K562 (cell line): ENCODE measurements around the gene NCOA4. TPM values are rescaled to one million over a fixed set of nuclear protein-coding genes. Genes with fewer than 3 reads are reported as not detected.

Source experiments
- ATF3 ChIP-seq, 2 experiments: fragments of 450-650 bp in 1 of 2; sonication (generic) in 1 of 2; formaldehyde crosslinking in 1 of 2; IDR thresholded peaks in 1 of 2; conservative IDR thresholded peaks in 1 of 2; 2 replicates each; pipeline versions ENCODE4 v1.6.1 to v1.8.1; 2016 to 2023; ENCODE audit warnings: mild to moderate bottlenecking in 2 of 2, moderate library complexity in 2 of 2, inconsistent platforms in 1 of 2, missing genetic modification reagents in 1 of 2
- BRCA1 ChIP-seq, 2 experiments: fragments of 450-650 bp in 1 of 2; sonication (generic) in 1 of 2; formaldehyde crosslinking in 1 of 2; IDR thresholded peaks; 2 replicates each; pipeline versions ENCODE4 v1.5.0 to v1.6.1; 2017 to 2020; ENCODE audit warnings: mild to moderate bottlenecking in 1 of 2, missing genetic modification reagents in 1 of 2
- CBFA2T2 ChIP-seq: fragments of 450-650 bp; conservative IDR thresholded peaks from 2 replicates; pipeline ENCODE4 v1.6.1; 2017; ENCODE audit warnings: mild to moderate bottlenecking
- KLF16 ChIP-seq: IDR thresholded peaks from 2 replicates; pipeline ENCODE4 v1.6.1; 2016; ENCODE audit warnings: antibody characterized with exemption
- SMAD4 ChIP-seq: fragments of 250-450 bp; sonication (Bioruptor Pico); conservative IDR thresholded peaks from 2 replicates; pipeline ENCODE4 v1.8.0; 2021; ENCODE audit warnings: inconsistent platforms, mild to moderate bottlenecking, moderate library complexity
- SREBF1 ChIP-seq: fragments of 150-350 bp; IDR thresholded peaks from 2 replicates; pipeline ENCODE4 v1.6.1; 2014; ENCODE audit warnings: antibody characterized with exemption, low read depth, low read length, borderline replicate concordance
- TCF3 ChIP-seq: sonication (generic); formaldehyde crosslinking; IDR thresholded peaks from 2 replicates; pipeline ENCODE4 v1.4.0; 2020; ENCODE audit warnings: mild to moderate bottlenecking, missing genetic modification reagents
- TSHZ1 ChIP-seq: fragments of 250-450 bp; sonication (Bioruptor Pico); IDR thresholded peaks from 2 replicates; pipeline ENCODE4 v1.4.0; 2020; ENCODE audit warnings: mild to moderate bottlenecking, moderate library complexity
- ZNF140 ChIP-seq: fragments of 250-450 bp; sonication (Bioruptor Pico); IDR thresholded peaks from 2 replicates; pipeline ENCODE4 v1.8.0; 2021; ENCODE audit warnings: moderate library complexity, mild to moderate bottlenecking, inconsistent platforms
- ZNF174 ChIP-seq: fragments of 250-450 bp; sonication (Bioruptor Pico); IDR thresholded peaks from 2 replicates; pipeline ENCODE4 v1.4.0; 2020; ENCODE audit warnings: mild to moderate bottlenecking
- ZNF184 ChIP-seq: sonication (generic); formaldehyde crosslinking; IDR thresholded peaks from 2 replicates; pipeline ENCODE4 v1.5.0; 2020; ENCODE audit warnings: missing genetic modification reagents
- ZNF696 ChIP-seq: fragments of 250-450 bp; sonication (Bioruptor Pico); conservative IDR thresholded peaks from 2 replicates; pipeline ENCODE4 v1.4.0; 2020; ENCODE audit warnings: mild to moderate bottlenecking, moderate library complexity
- polyA plus RNA-seq, 8 experiments: library from polyadenylated mRNA; depleted of rRNA in 4 of 8; stranded (reverse) in 5 of 8; unstranded in 3 of 8; fragments of >200 nt; fragmentation: Nextera tagmentation in 2 of 8; fragmentation: Illumina TruSeq in 1 of 8; extraction: Ambion mirVana in 2 of 8; extraction: Trizol in 1 of 8; gene quantifications; 2 replicates each; pipeline versions ENCODE4 v1.2.1 to v1.2.3, GENCODE V29; 2011 to 2014; ENCODE audit warnings: inconsistent platforms in 1 of 8, missing spikeins in 1 of 8
- total RNA-seq, 7 experiments: library from RNA; depleted of rRNA in 6 of 7; stranded (reverse); fragments of >200 nt in 6 of 7; fragmentation: Illumina TruSeq in 2 of 7; extraction: Trizol in 2 of 7; gene quantifications; 2 replicates each; pipeline versions ENCODE4 v1.2.1 to v1.2.3, GENCODE V29; 2011 to 2021; ENCODE audit warnings: low replicate concordance in 1 of 7
- TF ChIP-seq, protein P1 (sequence below): fragments of 250-450 bp; sonication (Bioruptor Pico); IDR thresholded peaks from 2 replicates; pipeline ENCODE4 v1.5.0; 2021
- TF ChIP-seq, protein P2 (sequence below): sonication (generic); formaldehyde crosslinking; IDR thresholded peaks from 2 replicates; pipeline ENCODE4 v1.9.0; 2022; ENCODE audit warnings: mild to moderate bottlenecking, missing genetic modification reagents
- TF ChIP-seq, protein P3 (sequence below): fragments of 200-800 bp; sonication (Bioruptor generic); IDR thresholded peaks from 2 replicates; pipeline ENCODE4 v1.6.1; 2017; ENCODE audit warnings: missing genetic modification characterization, missing compliant biosample characterization
- TF ChIP-seq, protein P4 (sequence below): fragments of 250-450 bp; sonication (Bioruptor Pico); IDR thresholded peaks from 2 replicates; pipeline ENCODE4 v1.8.0; 2021; ENCODE audit warnings: borderline replicate concordance, mild to moderate bottlenecking, moderate library complexity; ENCODE audit not compliant: poor library complexity, severe bottlenecking
- TF ChIP-seq, protein P5 (sequence below): sonication (generic); formaldehyde crosslinking; IDR thresholded peaks from 2 replicates; pipeline ENCODE4 v1.8.1; 2023; ENCODE audit warnings: mild to moderate bottlenecking, missing genetic modification reagents

Gene NCOA4
- total and polyA plus RNA-seq, 9 of the 15 experiments (the other 6 are each of a cell fraction or from before 2014, with no cell fraction given), result 89.8 to 283 (median 181) TPM

DNA sequence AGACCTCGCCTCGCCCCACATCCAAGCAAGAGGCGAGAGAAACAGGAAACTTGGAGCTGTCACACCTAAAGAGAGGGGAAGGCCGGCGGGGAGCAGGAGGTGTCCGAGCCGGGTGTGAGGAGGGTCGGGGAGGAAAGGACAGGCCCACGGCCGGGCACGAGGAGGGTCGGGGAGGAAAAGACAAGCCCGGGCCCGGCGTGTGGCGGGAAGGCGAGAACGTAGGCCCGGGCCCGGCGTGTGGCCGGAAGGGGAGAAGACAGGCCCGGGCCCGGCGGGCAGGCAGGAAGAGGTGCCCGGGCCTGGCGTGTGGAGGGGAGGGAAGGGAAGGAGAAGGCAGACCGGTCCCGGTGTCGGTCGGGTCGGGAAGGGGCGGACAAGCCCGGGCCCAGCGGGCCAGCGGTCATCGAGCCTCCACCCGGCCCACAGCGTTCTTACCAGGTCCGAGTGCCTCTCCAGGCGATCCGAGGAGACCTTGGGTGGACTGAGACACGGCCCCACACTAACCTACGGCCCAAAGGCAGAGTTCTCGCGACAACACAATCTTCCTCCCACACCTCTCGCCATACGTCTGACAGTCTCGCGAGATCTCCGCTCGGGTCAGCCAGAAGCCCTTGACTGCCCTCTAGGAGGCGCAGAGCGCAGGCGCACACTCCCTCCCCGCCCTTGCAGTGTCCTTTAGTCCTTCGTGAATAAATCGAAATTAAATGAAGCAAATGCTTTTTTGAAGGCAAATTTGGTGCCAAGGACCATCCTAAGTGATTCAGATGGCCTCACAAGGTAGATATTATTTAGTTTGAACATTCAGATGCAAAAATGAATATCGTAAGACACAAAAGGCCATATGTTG is at the start of gene NCOA4 (continued):
- TF ChIP-seq, protein P1, sequence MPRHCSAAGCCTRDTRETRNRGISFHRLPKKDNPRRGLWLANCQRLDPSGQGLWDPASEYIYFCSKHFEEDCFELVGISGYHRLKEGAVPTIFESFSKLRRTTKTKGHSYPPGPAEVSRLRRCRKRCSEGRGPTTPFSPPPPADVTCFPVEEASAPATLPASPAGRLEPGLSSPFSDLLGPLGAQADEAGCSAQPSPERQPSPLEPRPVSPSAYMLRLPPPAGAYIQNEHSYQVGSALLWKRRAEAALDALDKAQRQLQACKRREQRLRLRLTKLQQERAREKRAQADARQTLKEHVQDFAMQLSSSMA (CRISPR knock-in tag), result no peak
- TF ChIP-seq ZNF696 (CRISPR knock-in tag) (no peak), KLF16 (no peak; the same call in 1 of the 2 replicates), BRCA1 (IDR thresholded peaks at IDR 0.05) (no peak), BRCA1 (CRISPR knock-in tag; IDR thresholded peaks at IDR 0.05) (peak; percentile 70; the same call in 1 of the 2 replicates), ZNF184 (no peak), ATF3 (IDR thresholded peaks at IDR 0.05) (no peak), ATF3 (CRISPR knock-in tag; conservative IDR thresholded peaks at IDR 0.05) (no peak), SREBF1 (no peak), ZNF140 (CRISPR knock-in tag) (no peak), CBFA2T2 (no peak), TCF3 (peak; percentile 25; the same call in 1 of the 2 replicates), SMAD4 (peak; percentile 65; the same call in 1 of the 2 replicates), ZNF174 (CRISPR knock-in tag) (no peak), TSHZ1 (CRISPR knock-in tag) (no peak)
- TF ChIP-seq, protein P2, sequence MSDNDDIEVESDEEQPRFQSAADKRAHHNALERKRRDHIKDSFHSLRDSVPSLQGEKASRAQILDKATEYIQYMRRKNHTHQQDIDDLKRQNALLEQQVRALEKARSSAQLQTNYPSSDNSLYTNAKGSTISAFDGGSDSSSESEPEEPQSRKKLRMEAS, result peak; percentile 80
- TF ChIP-seq, protein P3, sequence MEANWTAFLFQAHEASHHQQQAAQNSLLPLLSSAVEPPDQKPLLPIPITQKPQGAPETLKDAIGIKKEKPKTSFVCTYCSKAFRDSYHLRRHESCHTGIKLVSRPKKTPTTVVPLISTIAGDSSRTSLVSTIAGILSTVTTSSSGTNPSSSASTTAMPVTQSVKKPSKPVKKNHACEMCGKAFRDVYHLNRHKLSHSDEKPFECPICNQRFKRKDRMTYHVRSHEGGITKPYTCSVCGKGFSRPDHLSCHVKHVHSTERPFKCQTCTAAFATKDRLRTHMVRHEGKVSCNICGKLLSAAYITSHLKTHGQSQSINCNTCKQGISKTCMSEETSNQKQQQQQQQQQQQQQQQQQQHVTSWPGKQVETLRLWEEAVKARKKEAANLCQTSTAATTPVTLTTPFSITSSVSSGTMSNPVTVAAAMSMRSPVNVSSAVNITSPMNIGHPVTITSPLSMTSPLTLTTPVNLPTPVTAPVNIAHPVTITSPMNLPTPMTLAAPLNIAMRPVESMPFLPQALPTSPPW (CRISPR knock-in tag), result peak; percentile 59
- TF ChIP-seq, protein P4, sequence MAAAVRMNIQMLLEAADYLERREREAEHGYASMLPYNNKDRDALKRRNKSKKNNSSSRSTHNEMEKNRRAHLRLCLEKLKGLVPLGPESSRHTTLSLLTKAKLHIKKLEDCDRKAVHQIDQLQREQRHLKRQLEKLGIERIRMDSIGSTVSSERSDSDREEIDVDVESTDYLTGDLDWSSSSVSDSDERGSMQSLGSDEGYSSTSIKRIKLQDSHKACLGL (CRISPR knock-in tag), result no peak
- TF ChIP-seq, protein P5, sequence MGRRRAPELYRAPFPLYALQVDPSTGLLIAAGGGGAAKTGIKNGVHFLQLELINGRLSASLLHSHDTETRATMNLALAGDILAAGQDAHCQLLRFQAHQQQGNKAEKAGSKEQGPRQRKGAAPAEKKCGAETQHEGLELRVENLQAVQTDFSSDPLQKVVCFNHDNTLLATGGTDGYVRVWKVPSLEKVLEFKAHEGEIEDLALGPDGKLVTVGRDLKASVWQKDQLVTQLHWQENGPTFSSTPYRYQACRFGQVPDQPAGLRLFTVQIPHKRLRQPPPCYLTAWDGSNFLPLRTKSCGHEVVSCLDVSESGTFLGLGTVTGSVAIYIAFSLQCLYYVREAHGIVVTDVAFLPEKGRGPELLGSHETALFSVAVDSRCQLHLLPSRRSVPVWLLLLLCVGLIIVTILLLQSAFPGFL (CRISPR knock-in tag), result no peak
